NCI-H128 (cell line): Measurements from ENCODE around the gene DEXI.
A peak's percentile ranks its signal among the peaks of the same experiment; 100 is the strongest.
"Not testable (repeated sequence)": the region's sequence is repeated elsewhere in the genome, so short reads cannot be mapped to it uniquely, and the experiment has no call there.

ENCODE experiments used
- DNase-seq: peaks from one replicate; lab custom pipeline; 2025; ENCODE audit not compliant: unreplicated experiment; lab: John Stamatoyannopoulos, UW

Gene DEXI

GRCh38 chr16:10941935-10942351 lies 325 bp downstream of the DEXI start:
- DNase-seq, result not testable (repeated sequence)

- no peak for DNase-seq
These were observed 938 bp downstream of the DEXI start for GRCh38 chr16:10941127-10941933.

DNA sequence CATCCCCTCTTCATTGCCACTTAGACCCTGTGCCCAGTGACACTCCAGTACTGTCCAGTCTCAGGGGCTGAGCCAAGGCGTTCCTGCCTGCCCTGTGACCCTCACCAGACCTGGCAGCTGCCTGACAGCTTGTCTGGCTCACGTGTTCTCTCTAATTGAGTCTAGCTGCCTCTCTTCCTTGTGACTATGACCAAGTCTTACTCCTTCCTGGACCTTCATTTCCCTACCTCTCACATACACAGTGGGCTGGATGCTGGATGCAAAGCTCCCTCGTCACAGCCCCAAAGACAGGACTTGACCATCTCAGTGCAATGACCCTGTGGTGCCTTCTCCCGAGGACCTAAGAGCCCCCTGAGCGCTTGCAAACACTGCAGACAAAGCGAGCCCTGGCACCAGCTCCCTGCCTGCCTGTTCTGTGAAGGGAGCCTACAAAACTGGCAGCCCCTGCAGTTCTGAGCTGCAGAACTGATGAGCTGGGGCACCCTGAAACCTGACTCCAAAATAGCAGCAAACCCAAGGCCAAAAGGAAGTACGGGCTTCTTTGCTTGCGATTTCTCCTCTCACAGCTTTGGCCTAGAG lies 1.7 kb downstream of the DEXI start:
- DNase-seq, result no peak

GRCh38 chr16:10939649-10940234 lies 2.5 kb downstream of the DEXI start:
- DNase-seq, result no peak

GRCh38 chr16:10938796-10939648 lies 3.2 kb downstream of the DEXI start:
- DNase-seq, result no peak

- DNase-seq, result no peak
These were observed 3.9 kb downstream of the DEXI start for GRCh38 chr16:10938321-10938720.

- DNase-seq, result no peak
These were observed 5.0 kb downstream of the DEXI start for GRCh38 chr16:10937068-10937859.

DNA sequence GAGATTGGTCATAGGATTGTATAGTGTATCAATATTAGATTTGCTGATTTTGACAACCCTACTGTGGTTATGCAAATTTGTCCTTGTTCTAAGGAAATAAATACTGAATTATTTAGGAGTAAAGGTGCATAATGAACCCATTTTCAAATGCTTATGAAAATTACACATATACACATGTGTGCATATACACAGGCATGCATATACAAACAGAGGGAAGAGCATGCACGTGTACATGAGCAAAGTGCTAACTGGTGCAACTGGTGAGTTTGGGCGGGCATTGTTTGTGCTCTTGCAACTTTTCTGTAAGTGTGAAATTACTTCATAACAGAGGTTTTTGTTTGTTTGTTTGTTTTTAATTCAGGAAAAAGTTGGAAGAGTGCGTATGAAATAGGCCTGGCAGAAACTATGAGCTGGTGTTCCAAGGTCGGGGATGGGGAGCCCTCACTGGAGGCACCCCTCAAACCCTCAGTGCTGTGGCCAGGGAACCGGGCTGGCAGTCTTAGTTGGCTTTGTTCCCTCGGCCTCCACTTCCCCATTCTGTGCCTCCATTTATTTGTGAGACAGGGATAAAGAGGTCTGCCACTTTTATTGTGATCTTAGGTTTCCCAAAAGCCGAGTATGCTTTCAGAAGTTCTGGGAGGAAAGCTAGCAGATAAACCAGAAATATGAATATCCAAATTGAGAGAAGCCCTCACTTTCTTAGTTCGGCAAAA lies 5.8 kb downstream of the DEXI start:
- no peak for DNase-seq

DNA sequence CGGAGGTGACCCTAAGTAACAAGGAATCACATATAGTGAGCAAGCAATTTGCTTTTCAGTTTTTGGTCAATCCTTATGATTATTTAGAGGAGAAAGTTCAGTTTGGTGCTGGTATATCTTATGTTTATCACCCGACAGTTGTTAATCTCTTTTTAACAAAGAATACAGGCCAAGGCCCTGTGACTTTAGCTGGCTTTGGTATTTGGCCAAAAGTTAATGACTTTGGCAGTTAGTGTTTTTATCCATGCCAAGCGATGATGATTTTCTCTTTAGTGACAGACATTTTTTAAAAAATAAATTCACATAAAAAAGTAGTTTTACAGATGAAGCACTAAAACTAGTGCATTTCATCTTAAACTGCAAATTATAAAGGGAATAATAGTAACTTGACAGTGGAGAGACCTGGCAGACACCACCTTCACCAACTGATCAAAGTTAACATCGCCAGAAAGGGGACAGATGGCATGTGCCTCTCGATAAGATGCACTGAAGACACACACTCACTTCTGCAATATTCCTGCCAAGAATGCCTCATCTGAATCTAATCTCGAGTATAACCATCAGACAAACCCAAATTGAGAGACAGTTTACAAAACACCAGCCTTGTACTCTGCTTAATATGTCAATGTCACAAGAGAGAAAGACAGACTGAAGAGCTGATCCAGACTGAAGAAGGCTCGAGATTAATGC lies 6.9 kb downstream of the DEXI start:
- no peak for DNase-seq

DNA sequence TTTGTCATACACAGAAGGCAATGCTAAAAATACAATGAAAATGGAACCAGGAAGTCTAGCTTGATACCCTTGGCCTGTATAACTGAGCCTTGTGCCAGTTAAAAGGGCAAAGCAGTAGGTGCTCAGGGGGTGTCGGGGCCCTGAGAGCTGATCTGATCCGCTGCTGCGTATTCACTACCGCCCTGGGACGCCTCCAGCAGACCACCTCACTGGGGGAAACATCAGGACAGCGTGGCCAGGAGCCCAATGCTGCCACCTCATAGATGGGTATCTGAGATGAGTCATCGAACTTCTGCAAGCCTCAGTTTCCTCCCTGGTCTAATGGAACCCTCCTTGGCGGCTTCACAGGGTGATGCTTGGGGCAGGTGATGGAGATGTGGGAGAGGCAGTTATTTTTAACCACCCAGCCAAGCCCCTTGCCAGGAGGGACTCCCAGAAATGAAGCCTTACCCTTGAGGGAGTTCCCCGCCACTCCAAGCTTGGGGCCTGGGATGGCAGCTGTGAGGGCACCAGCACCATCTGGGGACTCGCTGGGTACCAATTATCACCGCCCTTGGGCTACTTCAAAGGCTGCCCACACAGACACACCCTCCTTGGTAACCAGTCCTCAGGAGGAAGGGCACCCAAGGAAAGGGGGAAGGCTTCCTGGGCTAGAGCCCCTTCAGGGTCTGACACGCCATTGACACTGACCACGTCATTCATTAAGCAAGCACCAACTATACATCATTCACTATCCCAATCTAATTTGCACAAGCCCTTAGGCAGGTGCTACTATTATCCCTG lies 7.8 kb downstream of the DEXI start:
- DNase-seq, result no peak

DNA sequence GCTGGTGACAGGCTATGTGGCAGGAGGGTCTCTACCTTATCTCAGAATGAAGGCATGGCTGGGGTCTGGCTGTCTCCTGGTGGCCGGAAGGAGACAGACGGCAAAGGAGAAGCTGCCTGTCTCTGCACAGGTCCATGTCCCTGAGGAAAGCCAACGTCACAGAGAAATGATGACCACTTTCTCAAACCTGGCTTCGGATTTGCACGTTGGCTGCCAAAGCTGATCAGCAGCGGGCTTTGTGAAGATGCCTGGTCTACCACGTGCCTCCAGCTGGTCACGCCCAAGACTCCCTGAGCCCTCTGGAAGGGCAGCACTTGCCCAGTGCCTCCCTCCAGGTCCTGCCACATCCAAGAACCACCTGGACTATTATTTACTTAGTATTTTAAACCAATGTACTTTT lies 8.4 kb downstream of the DEXI start:
- DNase-seq, result no peak

GRCh38 chr16:10932959-10933710 lies 9.1 kb downstream of the DEXI start:
- no peak for DNase-seq

GRCh38 chr16:10931977-10932632 lies 10.2 kb downstream of the DEXI start:
- no peak for DNase-seq

DNA sequence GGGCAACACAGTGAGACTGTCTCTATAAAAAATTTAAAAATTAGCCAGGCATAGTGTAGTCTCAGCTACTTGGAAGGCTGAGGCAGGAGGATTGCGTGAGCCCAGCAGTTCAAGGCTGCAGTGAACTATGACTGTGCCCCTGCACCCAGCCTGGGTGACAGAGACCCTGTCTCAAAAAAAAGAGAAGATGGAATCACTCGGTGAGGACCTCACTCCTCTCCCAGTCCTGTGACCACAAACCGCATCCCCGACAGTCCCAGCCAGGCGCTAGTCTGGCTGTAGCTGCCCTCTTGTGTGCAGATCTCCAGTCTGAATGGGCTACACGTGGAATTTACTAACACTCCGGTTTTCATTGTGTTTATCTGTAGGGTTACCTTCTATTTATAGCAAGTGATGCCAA lies 11.1 kb downstream of the DEXI start:
- DNase-seq, result no peak

DNA sequence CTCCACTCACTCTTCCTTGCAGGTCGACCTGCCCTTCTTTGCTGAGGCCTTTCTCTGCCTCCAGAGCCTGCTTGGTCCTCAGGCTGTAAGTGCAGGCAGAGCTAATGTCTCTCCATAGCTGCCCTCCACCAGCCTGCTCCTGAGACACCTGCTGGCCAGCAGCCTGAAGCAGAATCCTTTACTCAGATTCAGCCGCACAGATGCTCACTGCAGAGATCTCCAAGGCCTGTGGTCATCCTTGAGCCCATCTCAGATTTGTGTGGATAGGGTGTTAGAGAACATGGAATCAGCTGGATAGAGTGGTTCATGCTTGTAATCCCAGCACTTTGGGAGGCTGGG lies 11.5 kb downstream of the DEXI start:
- DNase-seq, result no peak

DNA sequence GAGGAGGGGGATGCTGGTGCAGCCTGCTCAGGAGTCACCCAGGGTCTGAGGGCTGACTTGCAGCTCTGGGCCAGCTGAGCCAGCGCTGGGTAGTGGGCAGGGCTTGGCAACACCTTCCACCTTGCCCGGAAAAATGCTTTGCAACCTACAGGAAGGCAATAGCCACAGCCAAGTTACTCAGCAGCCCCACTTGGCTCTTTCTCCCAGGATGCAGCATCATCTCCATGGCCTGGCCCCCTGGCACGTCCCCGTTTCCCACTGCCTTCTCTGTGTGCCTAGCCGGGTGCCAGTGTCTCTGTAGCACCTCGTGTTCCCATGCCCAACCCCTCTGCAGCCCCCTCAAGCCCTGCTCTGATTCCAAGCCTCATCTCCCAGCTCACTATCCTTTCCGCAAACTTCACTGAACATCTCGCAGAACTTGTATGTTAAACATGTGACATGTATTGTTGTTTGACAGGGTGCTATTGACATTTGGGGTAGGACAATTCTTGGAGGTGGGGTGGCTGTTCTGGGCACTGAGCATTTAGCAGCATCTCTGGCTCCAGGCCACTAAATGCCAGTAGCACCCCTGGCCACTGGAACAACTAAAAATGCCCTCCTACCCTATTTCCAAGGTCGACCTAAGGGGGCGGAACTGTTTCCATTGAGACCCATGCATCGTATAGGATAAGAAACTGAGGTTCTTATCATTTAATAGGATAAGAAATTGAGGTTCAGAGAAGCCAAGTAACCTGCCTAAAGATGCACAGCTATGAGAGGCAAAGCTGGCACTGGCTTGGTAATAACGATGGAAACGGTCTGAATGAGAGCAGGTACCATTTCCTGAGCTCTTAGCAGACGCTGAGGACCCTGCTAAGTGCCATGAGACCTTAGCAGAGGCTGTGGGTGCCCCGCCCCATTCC lies 12.2 kb downstream of the DEXI start:
- DNase-seq, result no peak

- DNase-seq, result peak; percentile 27
These were observed 13.2 kb downstream of the DEXI start for GRCh38 chr16:10929097-10929496.
